ENCODE data around the gene NASP. TPM values are rescaled to one million over a fixed set of nuclear protein-coding genes. Genes with fewer than 3 reads are reported as not detected.
A peak's percentile ranks its signal among the peaks of the same experiment; 100 is the strongest.

The NASP gene
- total and polyA plus RNA-seq, 10 donors: 85.1 to 151 (median 117) TPM

DNA sequence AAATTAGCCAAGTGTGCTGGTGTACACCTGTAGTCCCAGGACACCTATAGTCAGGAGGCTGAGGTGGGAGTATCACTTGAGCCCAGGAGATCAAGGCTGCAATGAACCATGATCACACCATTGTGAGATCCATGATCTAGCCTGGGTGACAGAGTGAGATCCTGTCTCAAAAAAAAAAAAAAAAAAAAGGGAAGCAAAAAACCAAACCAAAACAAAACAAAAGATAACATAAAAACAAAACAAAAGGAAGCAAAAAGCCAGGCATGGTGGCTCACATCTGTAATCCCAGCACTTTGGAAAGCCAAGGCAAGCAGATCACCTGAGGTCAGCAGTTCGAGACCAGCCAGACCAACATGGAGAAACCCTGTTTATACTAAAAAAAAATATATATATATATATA, 42.6 kb upstream of the NASP start:
- intact Hi-C loops (cut with DNase I; ENCODE audit: low total_unique reads): no loop called here
- Histone ChIP-seq H3K36me3 (no peaks in the 10 kb centered on the region), H3K27me3 (replicated peaks in 1 of 7) (no peaks in the 10 kb centered on the region), H3K4me1 (peaks cover 29 to 53% (median 37%) of the 10 kb centered on the region in 6 donors), H3K27ac (peak overlapping the region in 2 of 8 donors; percentile 1 to 31), H3K9me3 (no peaks in the 10 kb centered on the region), H3K4me3 (no peak overlapping the region)
- DNase-seq: no peak
- WGBS, 5 donors: 83 to 100% (median 100%) methylated on average over 1 of the region's 1 CpG
- TF ChIP-seq, protein P1, sequence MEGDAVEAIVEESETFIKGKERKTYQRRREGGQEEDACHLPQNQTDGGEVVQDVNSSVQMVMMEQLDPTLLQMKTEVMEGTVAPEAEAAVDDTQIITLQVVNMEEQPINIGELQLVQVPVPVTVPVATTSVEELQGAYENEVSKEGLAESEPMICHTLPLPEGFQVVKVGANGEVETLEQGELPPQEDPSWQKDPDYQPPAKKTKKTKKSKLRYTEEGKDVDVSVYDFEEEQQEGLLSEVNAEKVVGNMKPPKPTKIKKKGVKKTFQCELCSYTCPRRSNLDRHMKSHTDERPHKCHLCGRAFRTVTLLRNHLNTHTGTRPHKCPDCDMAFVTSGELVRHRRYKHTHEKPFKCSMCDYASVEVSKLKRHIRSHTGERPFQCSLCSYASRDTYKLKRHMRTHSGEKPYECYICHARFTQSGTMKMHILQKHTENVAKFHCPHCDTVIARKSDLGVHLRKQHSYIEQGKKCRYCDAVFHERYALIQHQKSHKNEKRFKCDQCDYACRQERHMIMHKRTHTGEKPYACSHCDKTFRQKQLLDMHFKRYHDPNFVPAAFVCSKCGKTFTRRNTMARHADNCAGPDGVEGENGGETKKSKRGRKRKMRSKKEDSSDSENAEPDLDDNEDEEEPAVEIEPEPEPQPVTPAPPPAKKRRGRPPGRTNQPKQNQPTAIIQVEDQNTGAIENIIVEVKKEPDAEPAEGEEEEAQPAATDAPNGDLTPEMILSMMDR (IDR thresholded peaks at IDR 0.05 in 8 of 11, conservative IDR thresholded peaks at IDR 0.05 in 3 of 11): no peak
- TF ChIP-seq POLR2A (IDR thresholded peaks at IDR 0.05) (no peak), POLR2AphosphoS5 (IDR thresholded peaks at IDR 0.05) (no peak)

DNA sequence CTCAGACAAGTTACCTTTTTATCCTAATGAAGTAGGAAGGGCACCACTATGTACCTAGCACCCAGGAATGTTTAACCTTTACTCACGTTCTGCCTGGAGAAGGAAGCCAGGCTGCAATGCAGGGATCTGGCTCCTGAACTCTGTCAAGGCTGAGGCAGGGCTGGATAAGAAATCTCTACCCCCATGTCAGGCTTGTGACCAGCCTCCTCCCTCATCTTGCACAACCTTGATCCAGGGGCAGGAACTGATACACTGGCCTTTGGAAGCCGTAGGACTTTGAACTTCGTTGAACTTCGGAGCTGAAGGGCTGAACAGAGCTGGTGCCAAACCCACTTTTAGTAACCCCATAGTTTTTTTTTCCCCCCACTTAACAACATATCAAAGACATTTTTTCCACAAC, 41.2 kb upstream of the NASP start:
- Histone ChIP-seq H3K4me3 (no peak overlapping the region), H3K9me3 (no peaks in the 10 kb centered on the region), H3K27me3 (replicated peaks in 1 of 7) (no peaks in the 10 kb centered on the region), H3K36me3 (no peaks in the 10 kb centered on the region), H3K27ac (peak overlapping the region in 5 of 8 donors; percentile 14 to 83 (median 75)), H3K4me1 (peaks cover 29 to 55% (median 37%) of the 10 kb centered on the region in 6 donors)
- intact Hi-C loops (cut with DNase I; ENCODE audit: low total_unique reads): no loop called here
- 37 to 63% (median 50%) methylated on average over 3 to 4 of the region's 4 CpGs for whole genome bisulfite sequencing, 5 donors
- TF ChIP-seq POLR2A (IDR thresholded peaks at IDR 0.05) (no peak), POLR2AphosphoS5 (IDR thresholded peaks at IDR 0.05) (no peak)
- TF ChIP-seq, protein P1 (IDR thresholded peaks at IDR 0.05 in 8 of 11, conservative IDR thresholded peaks at IDR 0.05 in 3 of 11): no peak
- no peak for DNase-seq

DNA sequence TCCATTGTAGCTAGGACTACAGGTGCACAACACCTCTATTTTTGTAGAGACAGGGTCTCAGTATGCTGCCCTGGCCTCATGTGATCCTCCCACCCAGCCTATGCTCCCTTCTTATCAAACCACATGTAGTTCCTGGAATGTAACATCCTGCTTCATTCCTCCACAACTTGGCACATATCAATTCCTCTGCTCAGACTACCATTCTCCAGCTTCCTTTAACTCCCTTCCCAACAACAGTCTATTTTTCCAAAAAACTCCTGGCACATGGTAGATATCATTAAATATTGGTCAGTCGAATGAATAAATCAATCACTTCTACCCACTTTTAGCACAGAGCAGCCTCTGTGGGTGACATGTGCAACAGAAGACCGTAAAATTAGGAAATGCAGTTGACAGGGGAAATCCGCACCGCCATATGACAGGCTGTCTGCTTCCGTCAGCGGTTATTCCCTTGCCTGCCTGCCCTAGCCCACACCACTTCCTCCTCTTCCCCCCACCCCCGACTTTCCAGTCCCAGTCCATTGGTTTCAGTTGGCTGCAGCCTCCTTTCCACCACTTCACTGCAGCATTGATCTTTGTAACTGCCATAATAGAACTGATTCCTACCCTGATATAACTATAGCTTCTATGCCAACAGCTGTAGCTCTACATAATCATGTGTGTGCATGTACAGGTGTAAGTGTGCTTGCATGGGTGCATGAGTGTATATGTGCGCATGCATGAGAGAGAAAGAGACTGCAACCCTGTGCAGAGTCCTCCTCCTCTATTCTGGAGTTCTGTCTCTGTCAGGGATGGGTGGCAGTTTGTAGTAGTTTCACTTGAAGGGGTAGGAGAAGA, 40.0 kb upstream of the NASP start:
- Histone ChIP-seq H3K27me3 (replicated peaks in 1 of 7) (no peaks in the 10 kb centered on the region), H3K9me3 (no peaks in the 10 kb centered on the region), H3K4me1 (peaks cover 29 to 55% (median 37%) of the 10 kb centered on the region in 6 donors), H3K36me3 (no peaks in the 10 kb centered on the region), H3K27ac (peak overlapping the region; percentile 29 to 83 (median 75)), H3K4me3 (peak overlapping the region in 3 of 8 donors; percentile 1 to 48 (median 11))
- intact Hi-C loops (cut with DNase I; ENCODE audit: low total_unique reads): no loop called here
- TF ChIP-seq POLR2AphosphoS5 (IDR thresholded peaks at IDR 0.05): peak in 2 of 3 donors; percentile 77 to 84
- no peak for TF ChIP-seq POLR2A (IDR thresholded peaks at IDR 0.05)
- peak; percentile 91 for DNase-seq
- WGBS, 5 donors: 3 to 9% (median 6%) methylated on average over 8 of the region's 8 CpGs

DNA sequence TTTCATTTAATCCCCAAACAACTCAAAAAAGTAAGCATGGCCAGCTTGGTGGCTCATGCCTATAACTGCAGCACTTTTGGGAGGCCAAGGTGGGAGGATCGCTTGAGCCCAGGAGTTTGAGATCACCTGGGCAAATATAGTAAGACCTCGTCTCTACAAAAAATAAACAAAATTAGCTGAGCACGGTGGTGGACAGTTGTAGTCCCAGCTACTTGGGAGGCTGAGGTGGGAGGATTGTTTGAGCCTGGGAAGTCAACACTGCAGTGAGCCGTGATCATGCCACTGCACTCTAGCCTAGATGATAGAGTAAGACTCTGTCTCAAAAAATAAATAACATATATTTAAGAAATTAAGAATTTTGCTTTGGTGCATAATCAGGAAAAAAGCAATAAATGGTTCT, 39.3 kb upstream of the NASP start:
- Histone ChIP-seq H3K4me3 (no peak overlapping the region), H3K9me3 (no peaks in the 10 kb centered on the region), H3K27me3 (replicated peaks in 1 of 7) (no peaks in the 10 kb centered on the region), H3K36me3 (no peaks in the 10 kb centered on the region), H3K27ac (peak overlapping the region in 5 of 8 donors; percentile 18 to 83 (median 75)), H3K4me1 (peaks cover 29 to 51% (median 37%) of the 10 kb centered on the region in 6 donors)
- 75 to 84% (median 78%) methylated on average over 4 of the region's 4 CpGs for WGBS, 5 donors
- TF ChIP-seq POLR2A (IDR thresholded peaks at IDR 0.05) (no peak), POLR2AphosphoS5 (IDR thresholded peaks at IDR 0.05) (no peak)
- TF ChIP-seq, protein P1 (IDR thresholded peaks at IDR 0.05 in 8 of 11, conservative IDR thresholded peaks at IDR 0.05 in 3 of 11): no peak
- intact Hi-C loops (cut with DNase I; ENCODE audit: low total_unique reads): no loop called here
- DNase-seq: no peak

All from spleen (tissue), 11 donors.